Mesenchymal stem cell (in vitro differentiated cells and primary cell): Measurements from ENCODE around the gene UPF3B.
"Not testable (repeated sequence)": the region's sequence is repeated elsewhere in the genome, so short reads cannot be mapped to it uniquely, and the experiment has no call there.

Experiments
- DNase-seq: peaks from one replicate; pipeline ENCODE4 v3.0.0-alpha.2; 2013
- H2AFZ ChIP-seq: one replicate; pipeline ENCODE4 v1.6.1; 2013; ENCODE audit warnings: low read depth, mild to moderate bottlenecking, control low read depth, inconsistent platforms, low read length, moderate library complexity
- H2AK5ac ChIP-seq: 2 replicates; pipeline ENCODE4 v1.6.1; 2013; ENCODE audit warnings: low read length, moderate library complexity, mild to moderate bottlenecking, inconsistent platforms; ENCODE audit not compliant: severe bottlenecking
- H2BK120ac ChIP-seq: one replicate; pipeline ENCODE4 v1.6.1; 2013; ENCODE audit warnings: low read depth, mild to moderate bottlenecking, inconsistent platforms, low read length, moderate library complexity
- H2BK12ac ChIP-seq, 2 experiments: one replicate each; pipeline ENCODE4 v1.6.1; 2013; ENCODE audit warnings: inconsistent platforms in 2 of 2, low read length in 2 of 2, mild to moderate bottlenecking in 2 of 2, moderate library complexity in 2 of 2, control low read depth in 1 of 2
- H2BK15ac ChIP-seq: one replicate; pipeline ENCODE4 v1.6.1; 2013; ENCODE audit warnings: mild to moderate bottlenecking, low read depth, inconsistent platforms; ENCODE audit not compliant: poor library complexity, severe bottlenecking
- H2BK5ac ChIP-seq: 2 replicates; pipeline ENCODE4 v1.6.1; 2013; ENCODE audit warnings: low read depth, mild to moderate bottlenecking, low read length, control low read depth, inconsistent platforms; ENCODE audit not compliant: poor library complexity, severe bottlenecking
- H3K14ac ChIP-seq, 2 experiments: one replicate each; pipeline ENCODE4 v1.6.1; 2013; ENCODE audit warnings: inconsistent platforms in 2 of 2, low read length in 2 of 2, control low read depth in 1 of 2, mild to moderate bottlenecking in 1 of 2, moderate library complexity in 1 of 2
- H3K18ac ChIP-seq, 2 experiments: one replicate each; pipeline ENCODE4 v1.6.1; 2013; ENCODE audit warnings: inconsistent platforms in 2 of 2, low read length in 2 of 2, control low read depth in 1 of 2, low read depth in 1 of 2, mild to moderate bottlenecking in 1 of 2
- H3K23ac ChIP-seq, 2 experiments: one replicate each; pipeline ENCODE4 v1.6.1; 2013; ENCODE audit warnings: inconsistent platforms in 2 of 2, low read length in 2 of 2, mild to moderate bottlenecking in 2 of 2, moderate library complexity in 2 of 2, control low read depth in 1 of 2
- H3K27ac ChIP-seq: 2 replicates; pipeline ENCODE4 v1.5.1; 2013; ENCODE audit warnings: mild to moderate bottlenecking, moderate library complexity, low read length, control low read depth, inconsistent platforms; ENCODE audit not compliant: poor library complexity, severe bottlenecking
- H3K27me3 ChIP-seq, 2 experiments: 2 replicates each; pipeline versions ENCODE4 v1.6.1 to v1.7.0; 2013; ENCODE audit warnings: low read length in 2 of 2, mild to moderate bottlenecking in 2 of 2, moderate library complexity in 2 of 2, control low read depth in 1 of 2, inconsistent platforms in 1 of 2; ENCODE audit not compliant: control insufficient read depth in 1 of 2, insufficient read depth in 1 of 2
- H3K36me3 ChIP-seq, 2 experiments: 2 replicates each; pipeline versions ENCODE4 v1.6.1 to v1.7.0; 2013; ENCODE audit warnings: low read length in 2 of 2, control low read depth in 1 of 2, inconsistent platforms in 1 of 2, low read depth in 1 of 2, mild to moderate bottlenecking in 1 of 2; ENCODE audit not compliant: insufficient read depth in 2 of 2, control insufficient read depth in 1 of 2
- H3K4ac ChIP-seq, 2 experiments: one replicate each; pipeline ENCODE4 v1.6.1; 2013; ENCODE audit warnings: inconsistent platforms in 2 of 2, low read length in 2 of 2, mild to moderate bottlenecking in 2 of 2, moderate library complexity in 2 of 2, control low read depth in 1 of 2, low read depth in 1 of 2
- H3K4me1 ChIP-seq: 2 replicates; pipeline ENCODE4 v1.6.1; 2013; ENCODE audit warnings: low read depth, low read length, control low read depth; ENCODE audit not compliant: control insufficient read depth, insufficient read depth
- H3K4me2 ChIP-seq: 2 replicates; pipeline ENCODE4 v1.6.1; 2013; ENCODE audit warnings: low read length, mild to moderate bottlenecking, inconsistent platforms; ENCODE audit not compliant: poor library complexity, severe bottlenecking
- H3K4me3 ChIP-seq, 2 experiments: 2 replicates each; pipeline versions ENCODE4 v1.5.1 to v1.7.0; 2013; ENCODE audit warnings: low read length in 2 of 2, mild to moderate bottlenecking in 2 of 2, control low read depth in 1 of 2, low read depth in 1 of 2; ENCODE audit not compliant: insufficient read depth in 1 of 2
- H3K79me1 ChIP-seq: replicated peaks from 2 replicates; pipeline ENCODE4 v1.6.1; 2013; ENCODE audit warnings: mild to moderate bottlenecking, control low read depth, low read length, inconsistent platforms; ENCODE audit not compliant: poor library complexity, severe bottlenecking
- H3K9ac ChIP-seq: 2 replicates; pipeline ENCODE4 v1.7.0; 2013; ENCODE audit warnings: mild to moderate bottlenecking, low read length, moderate library complexity
- H3K9me3 ChIP-seq: 2 replicates; pipeline ENCODE4 v1.7.0; 2013; ENCODE audit warnings: mild to moderate bottlenecking, low read length; ENCODE audit not compliant: control insufficient read depth
- H4K8ac ChIP-seq: one replicate; pipeline ENCODE4 v1.6.1; 2013; ENCODE audit warnings: inconsistent platforms, mild to moderate bottlenecking, low read length, moderate library complexity
- H4K91ac ChIP-seq: one replicate; pipeline ENCODE4 v1.6.1; 2013; ENCODE audit warnings: mild to moderate bottlenecking, low read length, inconsistent platforms
- WGBS: methylation state at CpG from one replicate; pipeline ENCODE4 v1.1.7; 2013; ENCODE audit warnings: mixed read lengths; 5-methylcytosine and 5-hydroxymethylcytosine counted together

UPF3B gene

GRCh38 chrX:119891961-119892692 is 39.4 kb upstream of the UPF3B start:
- H2BK120ac ChIP-seq, H3K27ac ChIP-seq, H3K9me3 ChIP-seq, H3K4me1 ChIP-seq, H3K36me3 ChIP-seq, H4K91ac ChIP-seq, H2AK5ac ChIP-seq, H4K8ac ChIP-seq, H2BK15ac ChIP-seq, H3K4me2 ChIP-seq, H3K9ac ChIP-seq, H3K4ac ChIP-seq, H3K79me1 ChIP-seq, H2AFZ ChIP-seq, H3K27me3 ChIP-seq, DNase-seq, H3K23ac ChIP-seq, H2BK5ac ChIP-seq, H3K4me3 ChIP-seq, H2BK12ac ChIP-seq, H3K18ac ChIP-seq, H3K14ac ChIP-seq: not testable (repeated sequence)
- WGBS = 87% methylated on average over 14 of the region's 16 CpGs

- not testable (repeated sequence) for H2BK120ac ChIP-seq, H3K79me1 ChIP-seq, H2BK5ac ChIP-seq, H2AFZ ChIP-seq, H2AK5ac ChIP-seq, H2BK12ac ChIP-seq, H3K23ac ChIP-seq, H3K4me1 ChIP-seq, H3K9ac ChIP-seq, H3K4me3 ChIP-seq, H3K27ac ChIP-seq, H3K4me2 ChIP-seq, H4K8ac ChIP-seq, H3K36me3 ChIP-seq, DNase-seq, H2BK15ac ChIP-seq, H3K9me3 ChIP-seq, H4K91ac ChIP-seq, H3K18ac ChIP-seq, H3K14ac ChIP-seq, H3K4ac ChIP-seq, H3K27me3 ChIP-seq
- WGBS = 92% methylated on average over 12 of the region's 36 CpGs
Measured at GRCh38 chrX:119890626-119891025, 37.9 kb upstream of the UPF3B start.

- 51% methylated on average over 34 of the region's 40 CpGs for WGBS
- no peak overlapping the region for H2AK5ac ChIP-seq
Measured at GRCh38 chrX:119887721-119888425, 35.1 kb upstream of the UPF3B start.

GRCh38 chrX:119885554-119886428 is 33.0 kb upstream of the UPF3B start:
- no peaks in the 10 kb centered on the region for H3K36me3 ChIP-seq
- H3K4me3 ChIP-seq = peak overlapping the region in 1 of 2 experiments; percentile 58
- no peaks in the 10 kb centered on the region for H3K9me3 ChIP-seq
- no peak overlapping the region for H3K4ac ChIP-seq
- H2AK5ac ChIP-seq = no peak overlapping the region
- no peak overlapping the region for H4K8ac ChIP-seq
- H3K23ac ChIP-seq = no peak overlapping the region
- H3K14ac ChIP-seq = no peak overlapping the region
- H2BK5ac ChIP-seq = no peak overlapping the region
- no peak overlapping the region for H3K4me2 ChIP-seq
- no peak overlapping the region for H2BK12ac ChIP-seq
- no peak overlapping the region for H2BK15ac ChIP-seq
- no peak overlapping the region for H3K18ac ChIP-seq
- peaks cover 2% of the 10 kb centered on the region for H3K4me1 ChIP-seq
- H2BK120ac ChIP-seq = no peak overlapping the region
- DNase-seq = peak; percentile 10
- H3K27me3 ChIP-seq = no peaks in the 10 kb centered on the region
- no peak overlapping the region for H3K9ac ChIP-seq
- 95% methylated on average over 7 of the region's 11 CpGs for WGBS
- no peak overlapping the region for H3K27ac ChIP-seq
- no peaks in the 10 kb centered on the region for H3K79me1 ChIP-seq
- no peak overlapping the region for H4K91ac ChIP-seq
- H2AFZ ChIP-seq = no peak overlapping the region

More at GRCh38 chrX:119887721-119888425, 35.1 kb upstream of the UPF3B start:
- Histone ChIP-seq H3K27me3 (peaks cover 0 to 2% of the 10 kb centered on the region in 2 experiments), H3K23ac (no peak overlapping the region), H3K36me3 (no peaks in the 10 kb centered on the region), H3K14ac (no peak overlapping the region), H3K18ac (peak overlapping the region in 1 of 2 experiments; percentile 12), H3K4me3 (peak overlapping the region; percentile 37 to 70), H3K9me3 (no peaks in the 10 kb centered on the region), H3K4me1 (peaks cover 2% of the 10 kb centered on the region), H2BK12ac (no peak overlapping the region), H2BK120ac (no peak overlapping the region), H3K27ac (no peak overlapping the region), H4K8ac (no peak overlapping the region), H2BK15ac (no peak overlapping the region), H2BK5ac (no peak overlapping the region), H3K4me2 (peak overlapping the region; percentile 59), H2AFZ (no peak overlapping the region), H3K79me1 (no peaks in the 10 kb centered on the region), H3K9ac (no peak overlapping the region), H3K4ac (no peak overlapping the region), H4K91ac (no peak overlapping the region)
- DNase-seq = peak; percentile 53
